ENCODE results near the gene DEXI.

The DEXI gene

DNA sequence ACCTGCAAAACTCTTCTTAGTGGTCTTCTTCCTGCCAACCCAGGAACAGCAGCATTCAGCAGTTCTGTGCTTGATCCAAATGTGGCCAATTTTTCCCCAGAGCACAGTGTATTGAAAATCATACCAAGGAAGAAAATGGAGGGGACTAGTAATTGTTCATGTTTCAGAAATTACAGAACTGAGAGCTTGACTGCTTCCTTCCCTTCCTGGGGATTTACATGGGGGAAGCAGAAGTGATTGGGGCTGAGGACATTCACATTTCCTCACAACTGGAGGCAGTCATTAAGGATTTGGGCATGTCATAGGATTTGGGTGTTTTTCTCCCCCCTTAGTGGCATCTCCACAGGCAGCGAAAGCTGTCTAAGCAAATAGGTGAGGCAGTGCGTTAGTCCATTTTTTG, 45.5 kb downstream of the DEXI start:
- no peak for DNase-seq (ENCODE audit: low read depth)
- no peak overlapping the region for H3K4me3 ChIP-seq (ENCODE audit: low read depth, low read length)
- TF ChIP-seq, protein P1, sequence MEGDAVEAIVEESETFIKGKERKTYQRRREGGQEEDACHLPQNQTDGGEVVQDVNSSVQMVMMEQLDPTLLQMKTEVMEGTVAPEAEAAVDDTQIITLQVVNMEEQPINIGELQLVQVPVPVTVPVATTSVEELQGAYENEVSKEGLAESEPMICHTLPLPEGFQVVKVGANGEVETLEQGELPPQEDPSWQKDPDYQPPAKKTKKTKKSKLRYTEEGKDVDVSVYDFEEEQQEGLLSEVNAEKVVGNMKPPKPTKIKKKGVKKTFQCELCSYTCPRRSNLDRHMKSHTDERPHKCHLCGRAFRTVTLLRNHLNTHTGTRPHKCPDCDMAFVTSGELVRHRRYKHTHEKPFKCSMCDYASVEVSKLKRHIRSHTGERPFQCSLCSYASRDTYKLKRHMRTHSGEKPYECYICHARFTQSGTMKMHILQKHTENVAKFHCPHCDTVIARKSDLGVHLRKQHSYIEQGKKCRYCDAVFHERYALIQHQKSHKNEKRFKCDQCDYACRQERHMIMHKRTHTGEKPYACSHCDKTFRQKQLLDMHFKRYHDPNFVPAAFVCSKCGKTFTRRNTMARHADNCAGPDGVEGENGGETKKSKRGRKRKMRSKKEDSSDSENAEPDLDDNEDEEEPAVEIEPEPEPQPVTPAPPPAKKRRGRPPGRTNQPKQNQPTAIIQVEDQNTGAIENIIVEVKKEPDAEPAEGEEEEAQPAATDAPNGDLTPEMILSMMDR (IDR thresholded peaks at IDR 0.05; ENCODE audit: insufficient read depth, low read depth, low read length, missing control alignments): no peak

GRCh38 chr16:10896165-10896564, 46.1 kb downstream of the DEXI start:
- TF ChIP-seq, protein P1 (IDR thresholded peaks at IDR 0.05; ENCODE audit: insufficient read depth, low read depth, low read length, missing control alignments): no peak
- H3K4me3 ChIP-seq (ENCODE audit: low read depth, low read length): no peak overlapping the region
- peak; percentile 58 for DNase-seq (ENCODE audit: low read depth)

DNA sequence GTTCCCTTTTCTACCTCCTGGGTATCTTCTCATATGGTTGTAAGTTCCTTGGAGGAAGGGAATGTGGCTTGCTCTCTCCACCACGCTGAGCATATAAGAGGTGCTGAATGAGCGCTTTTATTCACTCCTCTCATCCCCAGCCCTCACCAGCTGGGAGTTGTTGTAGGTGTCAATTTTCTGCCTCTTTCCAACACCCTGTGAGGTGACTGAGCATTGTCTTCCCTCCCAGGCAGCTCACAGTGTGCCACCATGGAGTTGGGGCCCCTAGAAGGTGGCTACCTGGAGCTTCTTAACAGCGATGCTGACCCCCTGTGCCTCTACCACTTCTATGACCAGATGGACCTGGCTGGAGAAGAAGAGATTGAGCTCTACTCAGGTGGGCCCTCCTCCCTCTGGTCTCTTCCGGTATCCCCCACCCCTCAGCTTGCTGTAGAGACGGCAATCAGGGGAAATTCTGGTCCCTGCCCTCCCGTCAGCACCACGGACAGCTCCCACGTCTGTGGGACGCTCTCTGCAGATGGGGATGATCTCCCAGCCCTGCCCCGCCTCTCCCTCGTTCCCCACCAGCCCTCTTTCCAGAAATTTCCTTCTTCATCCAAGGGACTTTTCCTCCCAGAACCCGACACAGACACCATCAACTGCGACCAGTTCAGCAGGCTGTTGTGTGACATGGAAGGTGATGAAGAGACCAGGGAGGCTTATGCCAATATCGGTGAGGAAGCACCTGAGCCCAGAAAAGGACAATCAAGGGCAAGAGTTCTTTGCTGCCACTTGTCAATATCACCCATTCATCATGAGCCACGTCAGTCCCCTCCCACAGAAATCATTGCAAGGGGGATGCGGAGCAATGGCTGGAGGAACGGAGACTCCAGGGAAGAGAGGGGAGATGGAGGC, 47.0 kb downstream of the DEXI start:
- DNase-seq (ENCODE audit: low read depth): peak; percentile 56
- no peak overlapping the region for H3K4me3 ChIP-seq (ENCODE audit: low read depth, low read length)
- TF ChIP-seq, protein P1 (IDR thresholded peaks at IDR 0.05; ENCODE audit: insufficient read depth, low read depth, low read length, missing control alignments): no peak

DNA sequence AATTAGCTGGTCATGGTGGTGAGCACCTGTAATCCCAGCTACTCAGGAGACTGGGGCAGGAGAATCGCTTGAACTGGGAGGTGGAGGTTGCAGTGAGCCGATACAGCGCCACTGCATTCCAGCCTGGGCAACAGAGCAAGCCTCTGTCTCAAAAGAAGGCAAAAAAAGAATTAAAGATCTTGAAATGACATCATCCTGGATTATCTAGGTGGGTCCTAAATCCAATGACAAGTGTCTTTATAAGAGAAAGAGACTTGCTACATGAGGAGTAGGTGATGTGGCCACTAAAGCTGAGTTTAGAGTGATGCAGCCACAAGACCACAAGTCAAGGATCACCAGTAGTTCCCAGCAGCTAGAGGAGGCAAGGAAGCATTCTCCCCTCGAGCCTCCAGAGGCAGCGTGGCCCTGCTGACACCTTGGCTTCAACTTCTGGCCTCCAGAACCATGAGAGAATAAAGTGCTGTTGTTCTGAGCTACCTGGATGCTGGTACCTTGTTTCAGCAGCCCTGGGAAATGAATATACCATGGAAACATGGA, 49.4 kb downstream of the DEXI start:
- H3K4me3 ChIP-seq (ENCODE audit: low read depth, low read length): no peak overlapping the region
- DNase-seq (ENCODE audit: low read depth): no peak
- TF ChIP-seq, protein P1 (IDR thresholded peaks at IDR 0.05; ENCODE audit: insufficient read depth, low read depth, low read length, missing control alignments): no peak

GRCh38 chr16:10889855-10890254, 52.4 kb downstream of the DEXI start:
- no peak for DNase-seq (ENCODE audit: low read depth)
- TF ChIP-seq, protein P1 (IDR thresholded peaks at IDR 0.05; ENCODE audit: insufficient read depth, low read depth, low read length, missing control alignments): no peak
- no peak overlapping the region for H3K4me3 ChIP-seq (ENCODE audit: low read depth, low read length)

GRCh38 chr16:10888320-10888937, 53.8 kb downstream of the DEXI start:
- TF ChIP-seq, protein P1 (IDR thresholded peaks at IDR 0.05; ENCODE audit: insufficient read depth, low read depth, low read length, missing control alignments): no peak
- H3K4me3 ChIP-seq (ENCODE audit: low read depth, low read length): no peak overlapping the region
- peak; percentile 26 for DNase-seq (ENCODE audit: low read depth)
